OCI-M2 (cell line): Measurements from ENCODE around the gene RMP24.

ENCODE experiments used
- DNase-seq: peaks from one replicate; lab custom pipeline; 2025; ENCODE audit not compliant: unreplicated experiment; lab: John Stamatoyannopoulos, UW

Gene RMP24

GRCh38 chr18:36028859-36029258, 56.4 kb downstream of the RMP24 start:
- DNase-seq: no peak
